Left renal cortex interstitium (tissue), 4 donors: ENCODE measurements around the gene GLMP. TPM values are rescaled to one million over a fixed set of nuclear protein-coding genes. Genes with fewer than 3 reads are reported as not detected.

ENCODE experiments used
- DNase-seq, 4 donors: peaks; one replicate each; pipeline ENCODE4 v3.0.0-alpha.2; 2013; ENCODE audit warnings: low read depth in 4 of 4, low spot score in 2 of 4, missing footprints in 1 of 4
- polyA plus RNA-seq, 4 donors: library from polyadenylated mRNA; unstranded; fragments of 120-200 nt; gene quantifications; one replicate each; pipeline ENCODE4 v1.2.1, GENCODE V29; 2013; ENCODE audit not compliant: insufficient read length in 4 of 4

Gene GLMP
- polyA plus RNA-seq, 4 donors, result 54.6 to 73.3 (median 65.4) TPM

DNA sequence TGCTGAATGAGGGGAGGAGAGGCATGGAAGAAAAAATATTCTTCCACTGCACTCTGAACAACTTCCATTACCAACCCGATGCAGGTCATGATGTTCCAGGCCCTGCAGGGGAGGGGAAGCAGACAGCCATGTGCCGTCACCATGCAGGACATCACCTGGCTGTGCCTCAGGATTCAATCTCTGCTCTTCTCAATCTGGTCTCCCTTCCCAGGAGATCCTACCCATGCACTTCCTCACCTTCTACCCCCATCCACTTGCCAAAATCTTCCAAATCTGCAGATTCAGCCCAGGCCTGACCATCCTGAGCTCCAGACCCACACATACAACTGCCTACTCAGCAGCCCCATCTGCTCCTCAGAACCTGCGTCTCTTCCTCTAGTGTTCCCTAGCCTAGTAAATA lies 41.8 kb downstream of the GLMP start:
- no peak for DNase-seq

- DNase-seq, result no peak
Measured at GRCh38 chr1:156251527-156251926, 44.0 kb downstream of the GLMP start.

GRCh38 chr1:156249593-156249992 lies 45.9 kb downstream of the GLMP start:
- no peak for DNase-seq

GRCh38 chr1:156248323-156248683 lies 47.2 kb downstream of the GLMP start:
- no peak for DNase-seq

GRCh38 chr1:156247460-156248322 lies 47.8 kb downstream of the GLMP start, which contains the start of gene PAQR6:
Gene PAQR6 (minus strand): TSS chr1:156248056. CDS start chr1:156246731, 1,325 bp downstream.
- DNase-seq, result no peak

DNA sequence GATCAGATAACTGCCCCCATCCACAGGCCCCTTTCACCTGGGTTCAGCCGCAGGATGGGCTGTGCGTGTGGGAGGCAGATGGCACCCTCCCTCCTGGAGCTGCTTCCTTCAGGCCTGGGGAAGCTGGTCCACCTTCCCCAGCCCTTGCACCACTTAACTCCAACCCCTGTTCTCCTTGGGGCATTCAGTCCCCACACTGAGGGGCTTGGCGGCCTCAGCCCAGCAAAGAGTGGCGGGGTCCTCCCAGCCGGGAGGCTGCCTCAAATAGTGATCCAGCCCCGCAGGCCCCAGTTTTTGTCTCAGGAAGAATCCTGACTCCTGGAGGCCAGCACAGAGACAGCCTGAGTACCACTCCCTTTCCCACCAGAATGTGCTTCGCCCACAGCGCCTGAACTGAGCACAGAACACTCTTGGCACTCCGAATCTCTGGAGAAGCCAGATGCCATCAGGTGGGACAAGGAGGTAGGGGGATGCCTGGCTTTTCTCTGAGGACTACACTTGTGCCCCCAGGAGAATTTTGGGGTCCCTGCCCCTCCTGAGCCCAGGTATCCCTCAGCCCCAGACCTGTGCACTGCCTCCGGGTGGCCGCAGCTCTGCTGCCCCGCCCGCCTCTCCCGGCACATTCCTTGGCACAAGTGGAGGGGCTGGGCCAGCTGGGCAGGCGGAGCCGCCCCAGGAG lies 48.6 kb downstream of the GLMP start:
- no peak for DNase-seq

- no peak for DNase-seq
Measured at GRCh38 chr1:156246241-156246780, 49.2 kb downstream of the GLMP start.

GRCh38 chr1:156245451-156246232 lies 49.8 kb downstream of the GLMP start:
- DNase-seq, result peak in 1 of 4 donors; percentile 13

- DNase-seq, result no peak
Measured at GRCh38 chr1:156244712-156245111, 50.8 kb downstream of the GLMP start.

GRCh38 chr1:156244126-156244525 lies 51.4 kb downstream of the GLMP start:
- no peak for DNase-seq

- no peak for DNase-seq
Measured at GRCh38 chr1:156242738-156243137, 52.7 kb downstream of the GLMP start.

Other genes with a start within 250 kb of the GLMP start
- gene UBQLN4, start 241.9 kb downstream of the GLMP start, polyA plus RNA-seq, result 10 to 100 TPM; 46.9 to 61.7 (median 51.8) TPM
- 10 to 100 TPM; 53.9 to 67.9 (median 60.2) TPM for gene LAMTOR2, start 240.9 kb downstream of the GLMP start, polyA plus RNA-seq
- gene RAB25, start 234.5 kb downstream of the GLMP start, polyA plus RNA-seq, result 10 to 100 TPM; 51.0 to 63.6 (median 55.5) TPM
- gene MEX3A, start 213.2 kb downstream of the GLMP start, polyA plus RNA-seq, result 10 to 100 TPM; 40.9 to 53.6 (median 46.9) TPM
- gene LMNA, start 181.0 kb downstream of the GLMP start, polyA plus RNA-seq, result 100 to 1,000 TPM in 3 of 4 donors, 10 to 100 TPM in 1; 81.2 to 114 (median 104) TPM
- 10 to 100 TPM; 18.3 to 24.5 (median 22.1) TPM for gene SEMA4A, start 142.1 kb downstream of the GLMP start, polyA plus RNA-seq
- 10 to 100 TPM; 23.5 to 32.0 (median 28.6) TPM for gene SLC25A44, start 101.6 kb downstream of the GLMP start, polyA plus RNA-seq
- gene PMF1, start 82.7 kb downstream of the GLMP start, polyA plus RNA-seq, result 100 to 1,000 TPM in 2 of 4 donors, 10 to 100 TPM in 2; 78.4 to 103 (median 97.6) TPM
- gene BGLAP, start 53.5 kb downstream of the GLMP start, polyA plus RNA-seq, result 1 to 10 TPM; 1.0 to 7.5 (median 4.3) TPM
- gene PAQR6, start 47.6 kb downstream of the GLMP start, polyA plus RNA-seq, result 1 to 10 TPM; 2.9 to 8.0 (median 4.9) TPM
- gene SMG5, start 12.9 kb downstream of the GLMP start, polyA plus RNA-seq, result 10 to 100 TPM; 54.5 to 76.2 (median 62.1) TPM
- 1 to 10 TPM; 4.8 to 8.2 (median 7.0) TPM for gene TMEM79, start 11.4 kb downstream of the GLMP start, polyA plus RNA-seq
- not detected for gene VHLL, start 3.6 kb upstream of the GLMP start, polyA plus RNA-seq
- 100 to 1,000 TPM; 313 to 386 (median 330) TPM for gene CCT3, start 42.6 kb upstream of the GLMP start, polyA plus RNA-seq
- 1 to 10 TPM in 3 of 4 donors, under 1 TPM in 1; 0.57 to 2.3 (median 1.6) TPM for gene TSACC, start 42.8 kb upstream of the GLMP start, polyA plus RNA-seq
- gene RHBG, start 73.5 kb upstream of the GLMP start, polyA plus RNA-seq, result 10 to 100 TPM in 3 of 4 donors, 1 to 10 TPM in 1; 8.0 to 24.3 (median 17.0) TPM
- gene MEF2D, start 205.1 kb upstream of the GLMP start, polyA plus RNA-seq, result 10 to 100 TPM; 20.8 to 32.8 (median 24.3) TPM